ENCODE results near the gene GRIK4. TPM values are rescaled to one million over a fixed set of nuclear protein-coding genes. Genes with fewer than 3 reads are reported as not detected.

GRIK4 gene
- total RNA-seq, 4 donors from 2014 or later = 0.09 TPM; not detected in 3

DNA sequence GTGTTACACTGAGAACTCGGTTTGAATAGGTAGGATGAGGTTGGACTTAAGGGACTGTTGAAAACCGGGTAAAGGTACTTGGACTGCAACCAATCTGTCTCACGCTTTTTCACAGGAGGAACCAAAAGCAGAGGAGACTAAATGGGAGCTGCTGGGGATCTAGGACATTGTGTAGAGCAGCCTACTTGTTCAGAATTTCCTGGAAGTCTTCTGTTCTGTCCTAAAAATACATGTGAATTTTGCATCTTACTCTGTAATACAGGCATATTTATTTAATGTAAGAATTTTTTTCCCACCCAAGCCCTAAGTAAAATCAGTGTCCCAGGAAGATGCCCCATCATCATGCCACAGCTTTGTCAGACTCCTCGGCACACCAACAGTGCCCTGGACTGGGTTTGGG lies 460.3 kb downstream of the GRIK4 start:
- ATAC-seq (ENCODE audit: low FRiP score) (no peak), DNase-seq (ENCODE audit: low spot score) (no peak)
- TF ChIP-seq, protein P1, sequence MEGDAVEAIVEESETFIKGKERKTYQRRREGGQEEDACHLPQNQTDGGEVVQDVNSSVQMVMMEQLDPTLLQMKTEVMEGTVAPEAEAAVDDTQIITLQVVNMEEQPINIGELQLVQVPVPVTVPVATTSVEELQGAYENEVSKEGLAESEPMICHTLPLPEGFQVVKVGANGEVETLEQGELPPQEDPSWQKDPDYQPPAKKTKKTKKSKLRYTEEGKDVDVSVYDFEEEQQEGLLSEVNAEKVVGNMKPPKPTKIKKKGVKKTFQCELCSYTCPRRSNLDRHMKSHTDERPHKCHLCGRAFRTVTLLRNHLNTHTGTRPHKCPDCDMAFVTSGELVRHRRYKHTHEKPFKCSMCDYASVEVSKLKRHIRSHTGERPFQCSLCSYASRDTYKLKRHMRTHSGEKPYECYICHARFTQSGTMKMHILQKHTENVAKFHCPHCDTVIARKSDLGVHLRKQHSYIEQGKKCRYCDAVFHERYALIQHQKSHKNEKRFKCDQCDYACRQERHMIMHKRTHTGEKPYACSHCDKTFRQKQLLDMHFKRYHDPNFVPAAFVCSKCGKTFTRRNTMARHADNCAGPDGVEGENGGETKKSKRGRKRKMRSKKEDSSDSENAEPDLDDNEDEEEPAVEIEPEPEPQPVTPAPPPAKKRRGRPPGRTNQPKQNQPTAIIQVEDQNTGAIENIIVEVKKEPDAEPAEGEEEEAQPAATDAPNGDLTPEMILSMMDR (IDR thresholded peaks at IDR 0.05) = no peak

DNA sequence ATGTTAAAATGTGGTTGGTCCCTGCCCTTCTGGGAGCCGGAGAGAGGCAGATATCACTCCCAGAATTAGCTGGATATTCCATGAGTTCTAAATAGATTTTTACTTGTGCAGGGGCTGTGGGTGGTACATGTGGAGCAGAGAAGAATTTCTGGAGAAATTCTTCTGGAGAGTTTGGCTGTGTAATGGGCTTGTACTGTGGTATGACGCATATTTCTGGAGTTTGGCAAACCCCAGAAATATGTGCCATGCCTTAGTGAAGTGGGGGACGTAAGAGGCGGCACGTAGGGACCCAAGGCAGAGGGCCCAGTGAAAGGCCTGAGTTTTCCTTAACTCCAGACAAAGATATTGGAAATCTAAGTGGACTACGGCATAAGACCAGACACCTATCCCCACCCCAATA lies 461.1 kb downstream of the GRIK4 start:
- ATAC-seq (ENCODE audit: low FRiP score) (no peak), DNase-seq (ENCODE audit: low spot score) (no peak)
- TF ChIP-seq, protein P1 (IDR thresholded peaks at IDR 0.05) = no peak

DNA sequence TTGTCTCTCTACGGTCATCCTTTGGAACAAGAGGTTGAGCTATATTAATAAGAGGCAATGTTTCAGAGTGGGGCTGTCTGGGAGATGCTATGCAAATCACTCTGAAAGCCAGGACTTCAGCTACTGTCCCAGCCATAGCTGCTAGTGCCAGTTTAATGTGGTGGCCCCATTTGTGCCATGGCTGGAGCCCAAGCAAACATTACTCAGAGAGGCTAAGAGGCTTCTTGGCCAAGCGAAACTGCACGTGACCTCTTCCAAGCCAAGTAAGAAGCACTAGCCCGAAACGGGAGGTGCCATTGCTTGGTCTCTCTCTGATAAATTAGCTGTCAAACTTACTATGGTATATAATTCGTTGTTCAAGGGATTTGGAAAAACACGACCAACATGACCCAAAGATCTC lies 462.0 kb downstream of the GRIK4 start:
- DNase-seq (ENCODE audit: low spot score) = no peak
- ATAC-seq (ENCODE audit: low FRiP score) = no peak
- TF ChIP-seq, protein P1 (IDR thresholded peaks at IDR 0.05) = no peak

DNA sequence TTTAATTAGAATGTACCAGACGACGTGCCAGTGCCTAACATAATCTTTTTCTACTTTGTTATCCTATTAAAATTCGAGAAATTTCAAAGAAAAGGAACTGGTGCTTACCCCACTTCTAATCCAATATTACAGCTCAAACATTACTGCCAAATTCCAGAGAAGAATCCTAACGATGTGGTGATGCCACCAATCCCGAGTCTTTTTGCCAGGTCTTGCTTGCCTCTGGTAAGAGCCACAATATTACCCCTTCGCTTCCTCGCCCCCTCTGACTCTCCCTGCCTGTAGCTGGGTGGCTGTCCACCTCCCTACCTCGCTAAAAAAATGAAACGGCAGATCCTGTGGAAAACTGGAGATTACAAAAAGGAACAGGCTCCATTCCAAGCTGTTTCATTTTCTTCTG lies 462.9 kb downstream of the GRIK4 start:
- DNase-seq (ENCODE audit: low spot score) = no peak
- TF ChIP-seq, protein P1 (IDR thresholded peaks at IDR 0.05) = no peak
- ATAC-seq (ENCODE audit: low FRiP score) = no peak

DNA sequence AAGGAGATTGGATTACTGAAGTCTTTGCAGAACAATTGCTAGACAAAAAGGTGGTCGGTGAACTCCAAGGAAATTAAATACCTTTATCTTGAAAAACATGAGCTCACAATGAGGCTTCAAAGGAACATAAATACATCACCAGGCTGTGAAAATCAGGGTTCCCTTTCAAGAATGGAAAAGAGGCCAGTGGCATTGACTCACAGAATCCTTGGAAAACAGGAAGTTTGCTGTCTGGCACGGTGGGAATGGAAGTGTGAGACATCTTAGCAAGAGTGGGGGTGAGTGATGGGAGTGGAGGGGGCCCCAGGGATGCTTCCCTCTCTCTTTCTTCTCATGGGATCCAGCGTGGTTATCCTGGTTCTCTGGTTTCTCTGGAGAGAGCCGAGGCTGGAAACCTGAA lies 463.4 kb downstream of the GRIK4 start:
- ATAC-seq (ENCODE audit: low FRiP score) = no peak

DNA sequence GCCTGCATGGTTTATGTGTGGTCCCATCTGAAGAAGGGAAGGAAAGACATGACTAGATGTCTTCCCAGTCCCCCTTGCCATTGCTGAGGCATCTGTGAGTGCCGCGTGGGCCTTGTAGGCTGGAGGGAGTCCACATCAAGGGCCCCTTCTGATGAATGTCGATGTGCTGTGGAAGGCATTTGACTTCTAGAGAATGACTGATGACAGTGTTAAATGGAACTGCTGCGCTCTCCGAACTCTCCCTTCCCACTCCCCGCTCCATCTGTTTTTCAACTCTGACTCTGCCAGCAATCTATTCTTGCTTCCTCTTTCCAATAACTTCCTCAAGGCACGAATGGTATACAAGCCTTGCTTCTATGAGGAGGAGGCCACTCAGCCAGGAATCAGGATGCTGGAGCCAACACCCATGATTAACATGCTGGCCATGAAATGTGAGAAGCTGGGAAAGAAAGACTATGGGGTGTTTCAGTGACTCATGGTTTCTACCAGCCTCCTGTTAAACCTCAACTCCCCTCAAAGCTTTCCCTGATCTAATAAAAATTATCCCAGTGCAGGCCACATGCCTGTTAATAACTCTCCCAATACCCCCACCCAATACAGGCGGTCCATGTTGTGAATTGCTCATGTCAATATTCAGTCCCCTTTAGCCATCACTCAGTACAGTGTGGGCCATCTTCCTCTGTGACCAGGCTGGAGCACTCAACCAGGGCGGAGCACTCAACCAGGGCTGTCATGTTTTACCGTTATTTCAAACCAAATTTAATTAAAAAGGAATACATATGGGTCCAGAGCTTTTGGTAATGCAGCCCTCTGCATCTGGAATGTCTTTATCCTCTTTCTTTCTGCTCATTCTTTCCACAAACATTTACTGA lies 466.0 kb downstream of the GRIK4 start:
- TF ChIP-seq, protein P1 (IDR thresholded peaks at IDR 0.05) = no peak
- DNase-seq (ENCODE audit: low spot score) = no peak
- ATAC-seq (ENCODE audit: low FRiP score) = no peak

More for the DNA sequence above, 463.4 kb downstream of the GRIK4 start:
- DNase-seq (ENCODE audit: low spot score) = no peak
- TF ChIP-seq, protein P1 (IDR thresholded peaks at IDR 0.05) = no peak

DNA sequence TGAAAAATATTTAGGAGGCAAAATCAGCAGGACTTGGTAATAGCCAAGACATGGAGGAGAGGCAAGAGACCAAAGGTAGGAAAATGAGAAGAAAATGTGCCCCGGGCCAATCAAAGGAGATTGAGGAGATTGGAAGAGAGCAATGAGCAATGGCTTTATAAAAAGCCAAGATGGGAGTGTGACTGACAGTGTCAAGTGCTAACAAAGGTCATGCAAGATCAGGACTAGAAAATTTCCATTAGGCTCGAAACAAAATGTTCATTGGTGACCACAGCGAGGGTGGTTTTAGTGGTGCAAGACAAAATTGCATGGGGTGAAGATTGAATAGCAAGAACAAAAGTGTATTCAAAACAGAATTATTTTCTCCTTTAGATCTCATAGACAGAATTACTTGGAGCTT lies 467.2 kb downstream of the GRIK4 start:
- ATAC-seq (ENCODE audit: low FRiP score) (no peak), DNase-seq (ENCODE audit: low spot score) (no peak)
- TF ChIP-seq, protein P1 (IDR thresholded peaks at IDR 0.05) = no peak

All from omental fat pad (tissue), 4 donors.